Measurements from ENCODE around the gene TMC5.
"Not testable (repeated sequence)": the region's sequence is repeated elsewhere in the genome, so short reads cannot be mapped to it uniquely, and the experiment has no call there.

The TMC5 gene

DNA sequence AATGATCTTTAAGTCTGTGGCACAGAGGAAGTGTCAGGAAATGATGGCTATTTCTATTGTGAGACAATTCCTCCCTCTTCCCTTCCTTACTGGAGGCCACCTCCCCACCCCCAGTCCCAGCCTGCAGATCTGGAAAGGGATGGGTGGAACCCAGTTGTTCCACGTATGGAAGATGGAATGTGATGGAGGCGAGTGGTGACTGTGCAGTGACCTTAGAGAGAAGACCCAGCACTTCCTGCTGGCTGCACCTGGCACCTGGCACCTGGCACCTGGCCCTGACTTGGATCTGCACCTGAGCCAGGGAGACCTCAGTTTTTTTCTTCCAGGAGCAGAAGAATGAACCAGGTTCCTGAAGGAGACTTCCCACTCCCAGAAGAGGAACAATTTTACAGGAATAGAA, 33.0 kb upstream of the TMC5 start:
- Histone ChIP-seq H3K36me3 (ENCODE audit: insufficient read depth, low read length) (no peaks in the 10 kb centered on the region), H3K4me3 (ENCODE audit: low read depth in 1 of 2, low read length in 2 of 2) (no peak overlapping the region), H3K9ac (ENCODE audit: low read length) (no peak overlapping the region), H3K4me1 (ENCODE audit: insufficient read depth, low read length) (no peaks in the 10 kb centered on the region), H3K27ac (ENCODE audit: low read depth, low read length) (no peak overlapping the region), H3K9me3 (ENCODE audit: low read length) (no peaks in the 10 kb centered on the region), H3K27me3 (ENCODE audit: control insufficient read depth in 1 of 2, insufficient read depth in 2 of 2, low read length in 2 of 2) (peaks cover 0 to 6% of the 10 kb centered on the region in 2 donors)

- Histone ChIP-seq H3K27ac (ENCODE audit: low read depth, low read length) (no peak overlapping the region), H3K27me3 (ENCODE audit: control insufficient read depth in 1 of 2, insufficient read depth in 2 of 2, low read length in 2 of 2) (peaks cover 0 to 6% of the 10 kb centered on the region in 2 donors), H3K36me3 (ENCODE audit: insufficient read depth, low read length) (no peaks in the 10 kb centered on the region), H3K9me3 (ENCODE audit: low read length) (no peaks in the 10 kb centered on the region), H3K4me3 (ENCODE audit: low read depth in 1 of 2, low read length in 2 of 2) (no peak overlapping the region), H3K9ac (ENCODE audit: low read length) (no peak overlapping the region), H3K4me1 (ENCODE audit: insufficient read depth, low read length) (no peaks in the 10 kb centered on the region)
These were observed 31.2 kb upstream of the TMC5 start for GRCh38 chr16:19386525-19386924.

- no peaks in the 10 kb centered on the region for H3K27me3 ChIP-seq (ENCODE audit: control insufficient read depth in 1 of 2, insufficient read depth in 2 of 2, low read length in 2 of 2)
- no peaks in the 10 kb centered on the region for H3K9me3 ChIP-seq (ENCODE audit: low read length)
- no peaks in the 10 kb centered on the region for H3K36me3 ChIP-seq (ENCODE audit: insufficient read depth, low read length)
- no peak overlapping the region for H3K4me3 ChIP-seq (ENCODE audit: low read depth in 1 of 2, low read length in 2 of 2)
- H3K9ac ChIP-seq (ENCODE audit: low read length) = no peak overlapping the region
- no peak overlapping the region for H3K27ac ChIP-seq (ENCODE audit: low read depth, low read length)
- H3K4me1 ChIP-seq (ENCODE audit: insufficient read depth, low read length) = no peaks in the 10 kb centered on the region
These were observed 28.4 kb upstream of the TMC5 start for GRCh38 chr16:19389246-19389645.

- H3K36me3 ChIP-seq (ENCODE audit: insufficient read depth, low read length); H3K27ac ChIP-seq (ENCODE audit: low read depth, low read length); H3K9ac ChIP-seq (ENCODE audit: low read length); H3K9me3 ChIP-seq (ENCODE audit: low read length); H3K4me1 ChIP-seq (ENCODE audit: insufficient read depth, low read length); H3K27me3 ChIP-seq (ENCODE audit: control insufficient read depth in 1 of 2, insufficient read depth in 2 of 2, low read length in 2 of 2); H3K4me3 ChIP-seq (ENCODE audit: low read depth in 1 of 2, low read length in 2 of 2): not testable (repeated sequence)
These were observed 26.4 kb upstream of the TMC5 start for GRCh38 chr16:19391185-19391776.

DNA sequence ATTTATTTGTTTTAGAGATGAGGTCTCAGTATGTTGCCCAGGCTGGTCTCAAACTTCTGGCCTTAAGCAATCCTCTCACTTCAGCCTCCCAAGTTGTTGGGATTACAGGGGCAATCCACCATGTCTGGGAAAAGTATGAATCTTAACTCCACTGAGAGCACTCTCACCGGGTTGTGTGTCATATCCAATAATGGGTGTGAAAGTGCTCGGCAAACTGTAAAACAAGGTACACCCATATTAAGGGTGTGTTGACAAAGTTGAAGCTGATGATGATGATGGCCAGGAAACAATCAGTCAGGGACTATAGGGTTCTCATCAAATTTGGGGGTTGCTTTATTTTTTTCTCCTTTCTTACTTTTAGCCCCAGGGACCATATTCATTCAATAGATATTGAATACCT, 25.3 kb upstream of the TMC5 start:
- H3K27me3 ChIP-seq (ENCODE audit: control insufficient read depth in 1 of 2, insufficient read depth in 2 of 2, low read length in 2 of 2) = no peaks in the 10 kb centered on the region
- H3K4me1 ChIP-seq (ENCODE audit: insufficient read depth, low read length) = no peaks in the 10 kb centered on the region
- no peak overlapping the region for H3K9ac ChIP-seq (ENCODE audit: low read length)
- no peaks in the 10 kb centered on the region for H3K36me3 ChIP-seq (ENCODE audit: insufficient read depth, low read length)
- no peak overlapping the region for H3K4me3 ChIP-seq (ENCODE audit: low read depth in 1 of 2, low read length in 2 of 2)
- no peak overlapping the region for H3K27ac ChIP-seq (ENCODE audit: low read depth, low read length)
- H3K9me3 ChIP-seq (ENCODE audit: low read length) = no peaks in the 10 kb centered on the region

- H3K27me3 ChIP-seq (ENCODE audit: control insufficient read depth in 1 of 2, insufficient read depth in 2 of 2, low read length in 2 of 2) = no peaks in the 10 kb centered on the region
- H3K4me1 ChIP-seq (ENCODE audit: insufficient read depth, low read length) = no peaks in the 10 kb centered on the region
- H3K9ac ChIP-seq (ENCODE audit: low read length) = no peak overlapping the region
- no peaks in the 10 kb centered on the region for H3K9me3 ChIP-seq (ENCODE audit: low read length)
- H3K27ac ChIP-seq (ENCODE audit: low read depth, low read length) = no peak overlapping the region
- H3K4me3 ChIP-seq (ENCODE audit: low read depth in 1 of 2, low read length in 2 of 2) = no peak overlapping the region
- H3K36me3 ChIP-seq (ENCODE audit: insufficient read depth, low read length) = no peaks in the 10 kb centered on the region
These were observed 24.2 kb upstream of the TMC5 start for GRCh38 chr16:19393226-19394111.

- H3K27me3 ChIP-seq (ENCODE audit: control insufficient read depth in 1 of 2, insufficient read depth in 2 of 2, low read length in 2 of 2); H3K9ac ChIP-seq (ENCODE audit: low read length); H3K4me3 ChIP-seq (ENCODE audit: low read depth in 1 of 2, low read length in 2 of 2); H3K36me3 ChIP-seq (ENCODE audit: insufficient read depth, low read length); H3K9me3 ChIP-seq (ENCODE audit: low read length); H3K4me1 ChIP-seq (ENCODE audit: insufficient read depth, low read length); H3K27ac ChIP-seq (ENCODE audit: low read depth, low read length): not testable (repeated sequence)
These were observed 21.9 kb upstream of the TMC5 start for GRCh38 chr16:19395646-19396267.

GRCh38 chr16:19396555-19397011, 21.1 kb upstream of the TMC5 start:
- Histone ChIP-seq H3K4me3 (ENCODE audit: low read depth in 1 of 2, low read length in 2 of 2) (no peak overlapping the region), H3K27ac (ENCODE audit: low read depth, low read length) (no peak overlapping the region), H3K9ac (ENCODE audit: low read length) (no peak overlapping the region), H3K27me3 (ENCODE audit: control insufficient read depth in 1 of 2, insufficient read depth in 2 of 2, low read length in 2 of 2) (no peaks in the 10 kb centered on the region), H3K4me1 (ENCODE audit: insufficient read depth, low read length) (no peaks in the 10 kb centered on the region), H3K9me3 (ENCODE audit: low read length) (no peaks in the 10 kb centered on the region), H3K36me3 (ENCODE audit: insufficient read depth, low read length) (no peaks in the 10 kb centered on the region)

- H3K36me3 ChIP-seq (ENCODE audit: insufficient read depth, low read length); H3K9ac ChIP-seq (ENCODE audit: low read length); H3K9me3 ChIP-seq (ENCODE audit: low read length); H3K4me3 ChIP-seq (ENCODE audit: low read depth in 1 of 2, low read length in 2 of 2); H3K27ac ChIP-seq (ENCODE audit: low read depth, low read length); H3K4me1 ChIP-seq (ENCODE audit: insufficient read depth, low read length); H3K27me3 ChIP-seq (ENCODE audit: control insufficient read depth in 1 of 2, insufficient read depth in 2 of 2, low read length in 2 of 2): not testable (repeated sequence)
These were observed 20.3 kb upstream of the TMC5 start for GRCh38 chr16:19397373-19397772.

- H3K9ac ChIP-seq (ENCODE audit: low read length) = no peak overlapping the region
- H3K27ac ChIP-seq (ENCODE audit: low read depth, low read length) = no peak overlapping the region
- H3K4me1 ChIP-seq (ENCODE audit: insufficient read depth, low read length) = no peaks in the 10 kb centered on the region
- H3K4me3 ChIP-seq (ENCODE audit: low read depth in 1 of 2, low read length in 2 of 2) = no peak overlapping the region
- H3K9me3 ChIP-seq (ENCODE audit: low read length) = peaks cover 5% of the 10 kb centered on the region
- H3K36me3 ChIP-seq (ENCODE audit: insufficient read depth, low read length) = no peaks in the 10 kb centered on the region
- H3K27me3 ChIP-seq (ENCODE audit: control insufficient read depth in 1 of 2, insufficient read depth in 2 of 2, low read length in 2 of 2) = no peaks in the 10 kb centered on the region
These were observed 17.0 kb upstream of the TMC5 start for GRCh38 chr16:19400711-19401110.

GRCh38 chr16:19406891-19407491, 10.7 kb upstream of the TMC5 start:
- no peaks in the 10 kb centered on the region for H3K36me3 ChIP-seq (ENCODE audit: insufficient read depth, low read length)
- H3K9me3 ChIP-seq (ENCODE audit: low read length) = peaks cover 12% of the 10 kb centered on the region
- H3K4me3 ChIP-seq (ENCODE audit: low read depth in 1 of 2, low read length in 2 of 2) = no peak overlapping the region
- no peak overlapping the region for H3K9ac ChIP-seq (ENCODE audit: low read length)
- peaks cover 15 to 19% of the 10 kb centered on the region in 2 donors for H3K27me3 ChIP-seq (ENCODE audit: control insufficient read depth in 1 of 2, insufficient read depth in 2 of 2, low read length in 2 of 2)
- H3K27ac ChIP-seq (ENCODE audit: low read depth, low read length) = no peak overlapping the region
- peaks cover 4% of the 10 kb centered on the region for H3K4me1 ChIP-seq (ENCODE audit: insufficient read depth, low read length)
